Ishikawa (cell line): ENCODE data around the gene GLRX5.
A peak's percentile ranks its signal among the peaks of the same experiment; 100 is the strongest.

ENCODE experiments used
- CEBPB ChIP-seq: IDR thresholded peaks from 2 replicates; pipeline ENCODE4 v1.6.1; 2012
- CREB1 ChIP-seq: IDR thresholded peaks from 2 replicates; pipeline ENCODE4 v1.6.1; 2012; ENCODE audit warnings: low read depth
- EGR1 ChIP-seq: IDR thresholded peaks from 2 replicates; pipeline ENCODE4 v1.6.1; 2012
- EP300 ChIP-seq: IDR thresholded peaks from 2 replicates; pipeline ENCODE4 v1.6.1; 2012; ENCODE audit warnings: borderline replicate concordance
- FOXM1 ChIP-seq: IDR thresholded peaks from 2 replicates; pipeline ENCODE4 v1.6.1; 2012; ENCODE audit warnings: low read depth, borderline replicate concordance
- NFIC ChIP-seq: IDR thresholded peaks from 2 replicates; pipeline ENCODE4 v1.6.1; 2012
- RAD21 ChIP-seq: IDR thresholded peaks from 2 replicates; pipeline ENCODE4 v1.6.1; 2012; ENCODE audit warnings: low read depth
- REST ChIP-seq: IDR thresholded peaks from 2 replicates; pipeline ENCODE4 v1.6.1; 2012; ENCODE audit warnings: low read depth, mild to moderate bottlenecking
- TAF1 ChIP-seq: IDR thresholded peaks from 2 replicates; pipeline ENCODE4 v1.6.1; 2012; ENCODE audit warnings: low read depth, mild to moderate bottlenecking
- TCF12 ChIP-seq: IDR thresholded peaks from 2 replicates; pipeline ENCODE4 v1.6.1; 2012; ENCODE audit warnings: low read depth
- TEAD4 ChIP-seq: IDR thresholded peaks from 2 replicates; pipeline ENCODE4 v1.6.1; 2012
- YY1 ChIP-seq: IDR thresholded peaks from 2 replicates; pipeline ENCODE4 v1.6.1; 2012; ENCODE audit warnings: low read depth
- ZBTB7A ChIP-seq: IDR thresholded peaks from 2 replicates; pipeline ENCODE4 v1.6.1; 2012; ENCODE audit warnings: low read depth
- TF ChIP-seq, protein P1 (sequence below): IDR thresholded peaks from 2 replicates; pipeline ENCODE4 v1.6.1; 2012
- TF ChIP-seq, protein P2 (sequence below): IDR thresholded peaks from 2 replicates; pipeline ENCODE4 v1.6.1; 2012

Gene GLRX5

DNA sequence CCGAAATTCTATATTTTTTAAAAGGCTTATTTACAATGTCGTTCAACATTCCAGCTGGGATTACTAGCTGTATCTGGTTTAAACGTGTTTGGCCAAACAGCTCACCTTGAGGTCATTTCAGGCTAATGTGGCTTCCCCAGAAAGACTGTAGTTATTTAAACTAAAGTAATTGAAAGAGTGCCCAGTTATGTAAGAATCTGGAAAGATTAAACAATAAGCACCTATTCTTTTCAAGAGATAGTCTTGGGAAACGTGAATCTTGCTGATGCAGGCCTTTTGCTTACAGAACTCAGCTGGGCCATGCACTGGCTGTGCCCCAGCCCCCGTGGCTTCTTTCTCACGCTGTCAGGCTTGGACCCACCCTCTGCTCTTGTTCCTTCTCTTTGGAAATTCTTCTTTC lies 24.4 kb downstream of the GLRX5 start:
- TF ChIP-seq, protein P1, sequence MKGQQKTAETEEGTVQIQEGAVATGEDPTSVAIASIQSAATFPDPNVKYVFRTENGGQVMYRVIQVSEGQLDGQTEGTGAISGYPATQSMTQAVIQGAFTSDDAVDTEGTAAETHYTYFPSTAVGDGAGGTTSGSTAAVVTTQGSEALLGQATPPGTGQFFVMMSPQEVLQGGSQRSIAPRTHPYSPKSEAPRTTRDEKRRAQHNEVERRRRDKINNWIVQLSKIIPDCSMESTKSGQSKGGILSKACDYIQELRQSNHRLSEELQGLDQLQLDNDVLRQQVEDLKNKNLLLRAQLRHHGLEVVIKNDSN: no peak
- TF ChIP-seq TEAD4: no peak
- TF ChIP-seq YY1: no peak
- TF ChIP-seq FOXM1: no peak
- TF ChIP-seq CREB1: no peak
- no peak for TF ChIP-seq NFIC
- TF ChIP-seq ZBTB7A: no peak
- TF ChIP-seq EP300: no peak
- TF ChIP-seq CEBPB: no peak
- TF ChIP-seq EGR1: no peak
- no peak for TF ChIP-seq REST
- TF ChIP-seq TAF1: no peak
- TF ChIP-seq TCF12: no peak
- no peak for TF ChIP-seq RAD21
- TF ChIP-seq, protein P2, sequence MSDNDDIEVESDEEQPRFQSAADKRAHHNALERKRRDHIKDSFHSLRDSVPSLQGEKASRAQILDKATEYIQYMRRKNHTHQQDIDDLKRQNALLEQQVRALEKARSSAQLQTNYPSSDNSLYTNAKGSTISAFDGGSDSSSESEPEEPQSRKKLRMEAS: no peak

DNA sequence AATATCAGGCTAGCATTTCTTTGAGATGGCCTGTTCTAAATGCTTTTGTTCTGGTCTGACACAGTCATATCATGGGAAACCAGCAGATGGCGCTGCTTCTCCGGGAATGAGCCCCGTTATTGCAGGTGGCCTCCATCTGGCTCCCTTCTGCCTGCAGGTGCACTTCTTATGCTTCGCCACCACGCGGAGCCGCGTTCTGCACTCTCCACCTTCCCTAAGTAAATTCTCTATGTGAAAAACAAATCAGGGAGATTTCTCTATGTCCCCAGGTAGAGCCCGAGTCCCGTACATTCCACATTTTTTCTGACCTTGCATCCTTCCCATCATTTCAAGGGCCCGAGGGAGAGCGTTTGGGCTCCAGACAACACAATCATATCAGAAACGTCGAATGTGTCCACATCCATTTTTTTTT lies 26.2 kb downstream of the GLRX5 start:
- TF ChIP-seq, protein P2: peak; percentile 79
- TF ChIP-seq RAD21: peak; percentile 99
- no peak for TF ChIP-seq FOXM1
- no peak for TF ChIP-seq TCF12
- TF ChIP-seq YY1: no peak
- no peak for TF ChIP-seq TAF1

GRCh38 chr14:95562892-95563685 lies 28.2 kb downstream of the GLRX5 start:
- TF ChIP-seq NFIC (no peak), CREB1 (no peak), REST (no peak), EP300 (no peak), EGR1 (no peak), ZBTB7A (no peak)
- TF ChIP-seq, protein P2: no peak

DNA sequence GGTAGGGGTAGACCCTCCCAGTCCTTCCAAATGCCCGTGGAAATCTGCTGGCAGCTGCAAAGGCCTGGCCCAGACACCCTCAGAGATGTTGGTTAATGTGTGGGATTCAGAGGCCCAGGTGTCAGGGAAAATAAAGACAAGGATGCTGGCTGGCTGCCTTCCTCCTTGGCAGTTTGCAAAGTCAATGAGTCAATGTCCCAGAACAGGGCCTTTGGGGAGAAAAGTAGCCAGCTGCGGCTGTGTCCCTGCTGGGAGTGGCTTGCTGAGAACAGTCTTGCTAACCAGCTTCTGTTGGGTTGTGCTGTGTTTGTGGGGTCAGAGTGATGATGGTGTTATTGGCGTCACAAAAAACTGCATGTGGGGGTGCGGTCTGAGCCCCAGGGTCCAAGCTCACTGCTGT lies 29.2 kb downstream of the GLRX5 start:
- TF ChIP-seq EGR1 (no peak), CEBPB (no peak), REST (no peak), NFIC (no peak), TCF12 (no peak)

DNA sequence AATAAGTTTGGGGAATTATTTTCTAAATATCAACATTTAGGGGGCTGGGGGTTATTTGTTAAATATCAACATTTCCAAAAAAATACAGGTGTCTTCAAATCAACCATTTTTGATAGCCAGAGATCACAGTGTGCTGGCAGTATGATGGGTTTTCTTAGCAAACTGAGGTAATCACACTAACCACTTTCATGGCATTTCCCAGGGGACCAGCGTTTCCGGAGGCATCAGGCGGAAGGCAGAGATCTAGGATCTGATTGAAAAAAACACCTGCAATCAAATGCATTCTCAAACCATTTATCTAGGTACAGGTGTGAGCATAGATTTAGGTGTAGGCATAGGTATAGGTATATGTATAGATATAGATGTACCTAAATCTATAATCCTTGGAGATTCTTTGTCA lies 34.6 kb downstream of the GLRX5 start:
- no peak for TF ChIP-seq CEBPB
- TF ChIP-seq ZBTB7A: no peak
- TF ChIP-seq, protein P1: no peak
- no peak for TF ChIP-seq EGR1
- TF ChIP-seq EP300: no peak
- no peak for TF ChIP-seq CREB1
- TF ChIP-seq TAF1: no peak
- TF ChIP-seq TEAD4: no peak
- no peak for TF ChIP-seq NFIC
